IPS-20b (cell line): ENCODE data around the gene OR5H6.

Experiments used
- H3K27ac ChIP-seq: one replicate; pipeline ENCODE4 v1.5.1; 2013; ENCODE audit warnings: low read length
- H3K27me3 ChIP-seq: 2 replicates; pipeline ENCODE4 v1.6.1; 2013; ENCODE audit warnings: mild to moderate bottlenecking, low read length, inconsistent platforms; ENCODE audit not compliant: insufficient read depth
- H3K36me3 ChIP-seq: 2 replicates; pipeline ENCODE4 v1.6.1; 2013; ENCODE audit warnings: low read depth, mild to moderate bottlenecking, inconsistent platforms, low read length, moderate library complexity; ENCODE audit not compliant: insufficient read depth
- H3K4me1 ChIP-seq: 2 replicates; pipeline ENCODE4 v1.6.1; 2013; ENCODE audit warnings: mild to moderate bottlenecking, control low read depth, inconsistent platforms, low read length, moderate library complexity; ENCODE audit not compliant: insufficient read depth
- H3K4me3 ChIP-seq: 2 replicates; pipeline ENCODE4 v1.5.1; 2013; ENCODE audit warnings: mild to moderate bottlenecking, low read length, inconsistent platforms
- H3K9ac ChIP-seq: 2 replicates; pipeline ENCODE4 v1.6.1; 2013; ENCODE audit warnings: low read depth, mild to moderate bottlenecking, inconsistent platforms, low read length, moderate library complexity
- H3K9me3 ChIP-seq: 2 replicates; pipeline ENCODE4 v1.6.1; 2013; ENCODE audit warnings: mild to moderate bottlenecking, low read depth, low read length, inconsistent platforms; ENCODE audit not compliant: insufficient read depth

OR5H6 gene

GRCh38 chr3:98269846-98270245 is 5.8 kb downstream of the OR5H6 start:
- no peaks in the 10 kb centered on the region for H3K36me3 ChIP-seq
- H3K9me3 ChIP-seq, result peaks cover 3% of the 10 kb centered on the region; the same call in 1 of the 2 replicates
- no peak overlapping the region for H3K9ac ChIP-seq
- H3K4me3 ChIP-seq, result no peak overlapping the region
- no peaks in the 10 kb centered on the region for H3K4me1 ChIP-seq
- H3K27me3 ChIP-seq, result no peaks in the 10 kb centered on the region
- H3K27ac ChIP-seq, result no peak overlapping the region

GRCh38 chr3:98272126-98272525 is 8.1 kb downstream of the OR5H6 start:
- H3K4me1 ChIP-seq, result no peaks in the 10 kb centered on the region
- H3K9ac ChIP-seq, result no peak overlapping the region
- no peak overlapping the region for H3K27ac ChIP-seq
- H3K36me3 ChIP-seq, result no peaks in the 10 kb centered on the region
- H3K9me3 ChIP-seq, result peaks cover 4% of the 10 kb centered on the region; the same call in 1 of the 2 replicates
- H3K4me3 ChIP-seq, result no peak overlapping the region
- no peaks in the 10 kb centered on the region for H3K27me3 ChIP-seq

- Histone ChIP-seq H3K27ac (no peak overlapping the region), H3K4me3 (no peak overlapping the region), H3K9ac (no peak overlapping the region), H3K27me3 (no peaks in the 10 kb centered on the region), H3K4me1 (no peaks in the 10 kb centered on the region), H3K36me3 (no peaks in the 10 kb centered on the region), H3K9me3 (peaks cover 4% of the 10 kb centered on the region; the same call in 1 of the 2 replicates)
Observed at GRCh38 chr3:98274914-98275313, 10.9 kb downstream of the OR5H6 start.

GRCh38 chr3:98282205-98282604 is 18.2 kb downstream of the OR5H6 start, which contains the start of gene OR5H2:
Gene OR5H2 (plus strand): TSS chr3:98282505. CDS start chr3:98282903, 398 bp downstream.
- Histone ChIP-seq H3K27ac (no peak within 1 kb of the TSS), H3K4me3 (no peak within 1 kb of the TSS), H3K27me3 (no peaks in the 10 kb centered on the region), H3K9ac (no peak within 1 kb of the TSS), H3K4me1 (no peaks in the 10 kb centered on the region), H3K9me3 (no peaks in the 10 kb centered on the region), H3K36me3 (no peaks in the 10 kb centered on the region)

- no peaks in the 10 kb centered on the region for H3K4me1 ChIP-seq
- no peaks in the 10 kb centered on the region for H3K36me3 ChIP-seq
- H3K27ac ChIP-seq, result no peak overlapping the region
- no peaks in the 10 kb centered on the region for H3K27me3 ChIP-seq
- H3K9me3 ChIP-seq, result no peaks in the 10 kb centered on the region
- no peak overlapping the region for H3K9ac ChIP-seq
- no peak overlapping the region for H3K4me3 ChIP-seq
Observed at GRCh38 chr3:98290916-98291315, 26.9 kb downstream of the OR5H6 start.

- Histone ChIP-seq H3K27me3 (no peaks in the 10 kb centered on the region), H3K36me3 (no peaks in the 10 kb centered on the region), H3K9ac (no peak overlapping the region), H3K9me3 (no peaks in the 10 kb centered on the region), H3K4me1 (no peaks in the 10 kb centered on the region), H3K27ac (no peak overlapping the region), H3K4me3 (no peak overlapping the region)
Observed at GRCh38 chr3:98291332-98291957, 27.4 kb downstream of the OR5H6 start.
